22Rv1 (cell line): ENCODE results near the gene UFC1.

Experiments
- ZFX ChIP-seq: fragments of 450-650 bp; IDR thresholded peaks from 2 replicates; pipeline ENCODE4 v1.6.1; 2017; ENCODE audit warnings: antibody characterized with exemption, borderline replicate concordance
- TF ChIP-seq, protein P1 (sequence below): fragments of 450-650 bp; IDR thresholded peaks from 2 replicates; pipeline ENCODE4 v1.5.1; 2017; ENCODE audit warnings: mild to moderate bottlenecking

DNA sequence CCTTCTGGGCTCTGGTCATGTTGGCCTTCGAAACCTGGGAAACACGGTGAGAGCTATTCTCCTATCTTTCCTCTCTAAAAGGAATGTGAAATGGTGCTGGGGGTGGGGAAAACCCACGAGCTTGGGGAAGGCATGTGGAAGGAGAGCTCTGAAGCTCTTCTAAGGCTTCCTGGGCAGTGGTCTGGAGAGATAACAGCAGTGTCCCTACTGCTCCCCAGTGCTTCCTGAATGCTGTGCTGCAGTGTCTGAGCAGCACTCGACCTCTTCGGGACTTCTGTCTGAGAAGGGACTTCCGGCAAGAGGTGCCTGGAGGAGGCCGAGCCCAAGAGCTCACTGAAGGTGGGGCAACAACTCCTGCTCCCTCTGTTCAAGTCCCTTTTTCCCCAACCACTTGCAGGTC lies 8.3 kb downstream of the UFC1 start:
- TF ChIP-seq, protein P1, sequence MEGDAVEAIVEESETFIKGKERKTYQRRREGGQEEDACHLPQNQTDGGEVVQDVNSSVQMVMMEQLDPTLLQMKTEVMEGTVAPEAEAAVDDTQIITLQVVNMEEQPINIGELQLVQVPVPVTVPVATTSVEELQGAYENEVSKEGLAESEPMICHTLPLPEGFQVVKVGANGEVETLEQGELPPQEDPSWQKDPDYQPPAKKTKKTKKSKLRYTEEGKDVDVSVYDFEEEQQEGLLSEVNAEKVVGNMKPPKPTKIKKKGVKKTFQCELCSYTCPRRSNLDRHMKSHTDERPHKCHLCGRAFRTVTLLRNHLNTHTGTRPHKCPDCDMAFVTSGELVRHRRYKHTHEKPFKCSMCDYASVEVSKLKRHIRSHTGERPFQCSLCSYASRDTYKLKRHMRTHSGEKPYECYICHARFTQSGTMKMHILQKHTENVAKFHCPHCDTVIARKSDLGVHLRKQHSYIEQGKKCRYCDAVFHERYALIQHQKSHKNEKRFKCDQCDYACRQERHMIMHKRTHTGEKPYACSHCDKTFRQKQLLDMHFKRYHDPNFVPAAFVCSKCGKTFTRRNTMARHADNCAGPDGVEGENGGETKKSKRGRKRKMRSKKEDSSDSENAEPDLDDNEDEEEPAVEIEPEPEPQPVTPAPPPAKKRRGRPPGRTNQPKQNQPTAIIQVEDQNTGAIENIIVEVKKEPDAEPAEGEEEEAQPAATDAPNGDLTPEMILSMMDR: no peak
- TF ChIP-seq ZFX: no peak
